Measurements from ENCODE around the gene RGCC.
A peak's percentile ranks its signal among the peaks of the same experiment; 100 is the strongest.

RGCC gene

DNA sequence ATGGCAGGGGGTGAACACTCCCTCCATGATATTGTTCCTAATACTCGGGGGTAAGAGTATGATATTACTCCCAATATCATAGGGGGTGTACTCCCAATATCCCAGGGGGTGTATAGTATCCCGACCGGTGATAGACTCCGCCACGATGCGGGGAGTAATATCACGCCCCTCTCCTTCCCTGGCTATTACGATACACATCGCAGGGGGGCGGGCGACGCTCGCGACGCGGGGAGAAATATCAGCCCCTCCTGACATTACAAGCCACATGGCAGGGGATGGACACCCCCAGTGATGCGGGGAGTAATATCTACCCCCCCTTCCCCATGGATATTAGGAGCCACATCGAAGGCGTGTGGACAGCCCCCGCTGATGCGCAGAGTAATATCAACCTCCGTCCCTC is 3.2 kb upstream of the RGCC start:
- DNase-seq = no peak

DNA sequence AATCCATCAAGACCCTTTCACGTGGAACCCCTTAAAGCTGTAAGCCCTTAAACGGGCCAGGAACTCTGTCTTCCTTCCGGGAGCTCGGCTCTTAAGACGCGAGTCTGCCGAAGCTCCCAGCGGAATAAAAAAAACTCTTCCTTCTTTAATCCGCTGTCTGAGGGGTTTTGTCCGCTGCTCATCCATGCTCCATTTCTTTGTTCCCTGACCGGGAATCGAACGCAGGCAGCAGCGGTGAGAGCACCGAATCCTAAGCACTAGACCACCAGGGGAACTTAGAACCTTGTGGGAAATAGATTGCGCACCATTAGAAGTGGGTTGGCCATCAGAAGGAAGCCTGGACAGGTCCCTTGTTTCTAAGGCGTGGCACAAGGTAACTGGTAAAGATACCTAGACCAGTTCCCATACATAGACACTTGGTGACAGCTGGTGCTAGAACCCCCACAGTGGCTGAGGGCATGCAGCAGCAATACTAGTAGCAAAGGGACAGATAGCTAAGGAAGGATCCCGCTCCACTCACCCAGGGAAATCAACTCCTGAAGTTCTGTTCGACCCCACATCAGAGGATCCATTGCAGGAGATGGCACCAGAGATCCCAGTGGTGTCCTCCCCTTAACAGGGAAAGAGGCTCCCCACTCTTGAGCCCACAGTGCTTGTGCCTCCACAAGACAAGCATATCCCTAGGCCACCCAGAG is 1.5 kb upstream of the RGCC start:
- no peak for DNase-seq

DNA sequence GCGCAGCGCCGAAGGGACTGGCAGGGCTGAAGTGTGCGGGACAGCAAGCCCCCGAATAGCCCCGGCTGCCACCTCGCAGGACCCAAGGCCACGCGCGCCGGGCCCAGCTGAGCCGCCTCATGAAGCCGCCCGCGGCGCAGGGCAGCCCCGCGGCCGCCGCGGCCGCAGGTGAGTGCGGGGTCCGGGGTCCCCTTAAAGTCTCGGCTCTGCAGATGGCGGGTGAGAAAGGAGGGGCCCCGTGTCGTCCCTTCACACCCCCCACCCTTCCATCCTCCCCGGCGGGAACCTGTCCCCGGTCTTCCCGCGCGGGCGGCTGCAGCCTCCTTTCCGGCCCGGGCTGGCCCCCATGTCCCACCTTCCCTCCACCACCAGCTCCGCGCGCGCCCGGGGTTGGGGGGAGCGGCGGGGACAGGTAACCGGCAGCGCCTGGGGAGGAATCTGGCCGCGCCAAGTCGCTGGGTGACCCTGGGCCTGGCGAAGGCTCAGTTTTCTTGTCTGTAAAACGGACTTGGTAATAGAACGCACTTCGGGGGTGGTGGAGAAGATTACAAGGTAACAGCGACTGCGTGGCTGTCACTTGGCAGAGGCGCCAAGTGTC is 338 bp downstream of the RGCC start:
- DNase-seq = no peak

DNA sequence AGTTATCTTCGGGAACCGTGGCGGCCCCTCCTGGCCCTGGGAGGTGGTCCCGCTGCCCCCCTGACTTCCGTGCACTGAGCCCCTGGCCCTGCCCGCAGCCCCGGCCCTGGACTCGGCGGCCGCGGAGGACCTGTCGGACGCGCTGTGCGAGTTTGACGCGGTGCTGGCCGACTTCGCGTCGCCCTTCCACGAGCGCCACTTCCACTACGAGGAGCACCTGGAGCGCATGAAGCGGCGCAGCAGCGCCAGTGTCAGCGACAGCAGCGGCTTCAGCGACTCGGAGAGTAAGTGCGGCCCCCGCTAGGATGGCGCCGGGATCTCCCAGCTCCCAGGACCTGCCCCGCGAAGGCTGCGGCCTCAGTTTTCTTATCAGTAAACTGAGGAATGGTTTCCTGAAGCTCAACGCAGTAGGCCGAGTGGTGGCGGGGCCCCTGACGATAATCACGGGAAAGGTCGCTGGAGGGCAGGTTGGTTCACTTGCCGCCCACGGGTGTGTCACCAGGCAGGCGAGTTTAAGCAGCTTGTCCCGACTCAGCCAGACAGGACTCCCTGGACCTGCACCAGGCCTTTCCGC is 924 bp downstream of the RGCC start:
- DNase-seq = peak; percentile 11

DNA sequence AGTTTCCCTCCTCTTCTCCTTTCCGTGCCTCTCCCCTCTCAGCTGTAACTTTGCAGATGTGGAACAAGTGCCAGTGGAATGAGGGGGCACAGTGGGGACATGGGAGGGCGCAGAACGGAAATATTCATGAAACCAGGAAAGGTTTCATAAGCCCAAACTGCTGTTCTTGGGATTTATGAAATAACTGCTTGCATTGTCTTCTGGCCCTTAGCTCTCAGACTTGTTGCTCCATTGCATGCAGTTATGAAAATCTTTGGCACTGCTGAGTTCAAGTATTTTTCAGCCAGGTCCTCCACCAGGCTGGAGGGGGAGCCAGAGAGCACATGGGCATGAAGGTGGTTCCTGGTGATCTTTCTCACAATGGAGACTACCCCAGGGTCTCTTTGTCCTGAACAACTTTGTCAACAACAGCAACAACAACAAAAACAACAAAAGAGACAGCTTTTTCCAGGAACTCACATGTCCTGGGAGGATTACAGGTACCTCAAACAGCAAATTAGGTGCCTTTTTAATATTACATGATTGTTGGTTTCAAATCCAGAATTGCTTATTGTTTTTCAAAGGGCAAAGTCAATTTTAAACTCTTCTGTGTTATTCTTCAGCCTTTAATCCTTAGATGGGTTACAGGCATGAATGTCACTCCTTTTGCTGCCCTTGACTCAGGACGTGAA is 1.5 kb downstream of the RGCC start:
- DNase-seq = peak; percentile 9

DNA sequence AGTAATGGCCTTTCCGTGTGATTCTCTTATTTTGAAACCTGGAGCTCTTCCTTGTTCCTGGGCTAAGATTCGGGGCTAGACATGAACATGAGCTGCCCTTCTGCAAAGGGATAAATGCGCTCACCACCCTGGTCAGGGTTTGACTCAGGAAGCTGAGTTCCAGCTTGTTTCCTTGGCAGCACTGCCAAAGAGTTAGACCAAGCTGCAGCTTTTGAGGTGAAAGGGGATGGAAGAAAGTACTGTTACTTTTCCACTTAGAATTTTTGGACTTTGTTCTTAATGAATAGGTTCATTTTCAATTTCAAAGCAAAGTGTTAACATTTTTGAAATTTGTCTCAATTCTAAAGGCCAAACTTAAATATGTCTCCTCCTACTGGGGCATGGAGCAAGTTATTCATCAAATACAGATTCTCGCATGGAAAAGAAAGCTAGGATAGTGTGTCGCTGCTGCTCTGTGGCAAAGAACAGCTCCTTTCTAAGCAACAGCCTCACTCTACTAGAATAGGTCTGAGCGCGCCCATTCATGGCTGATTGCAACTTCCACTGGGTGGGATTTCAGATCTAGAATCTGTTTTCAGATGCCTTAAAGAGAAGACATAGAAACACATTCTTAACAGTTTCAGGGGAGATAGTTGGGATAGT is 2.2 kb downstream of the RGCC start:
- DNase-seq = no peak

DNA sequence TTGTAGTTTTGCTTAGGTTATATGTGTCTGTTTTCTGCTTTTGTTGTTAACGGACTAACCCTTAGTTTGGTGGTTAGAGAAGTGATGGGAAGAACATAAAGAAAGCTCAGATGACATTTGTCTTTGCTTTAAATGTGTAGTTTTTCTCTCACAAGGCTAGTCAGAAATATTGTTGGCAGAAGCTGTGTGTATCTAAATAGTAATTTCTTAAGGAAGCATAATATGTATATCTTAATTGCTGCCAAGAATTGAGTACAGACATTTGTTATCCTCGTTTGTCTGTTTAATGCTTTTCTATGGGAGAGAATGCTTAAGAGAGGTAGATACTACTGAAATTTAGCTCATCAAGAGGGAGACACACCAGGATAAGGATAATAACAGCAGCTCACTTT is 2.7 kb downstream of the RGCC start:
- no peak for DNase-seq

DNA sequence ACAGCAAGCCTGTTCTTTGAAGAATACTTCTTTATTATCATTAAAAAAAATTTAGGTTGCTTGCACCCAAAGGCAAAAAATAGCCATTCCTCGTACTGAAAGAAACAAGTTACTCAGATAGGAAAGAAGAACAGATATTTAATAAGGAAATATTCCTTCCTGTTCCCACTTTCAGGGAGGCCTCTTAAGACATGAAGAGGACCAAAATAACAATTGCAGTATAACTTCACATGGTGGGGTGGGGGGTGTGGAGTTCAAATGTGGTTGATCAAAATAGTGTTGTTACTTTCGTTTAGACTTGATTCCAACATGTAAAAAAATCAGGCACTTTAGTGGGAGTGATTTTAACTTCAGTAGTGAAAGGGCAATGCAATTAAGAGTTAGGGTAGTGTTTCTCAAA is 3.6 kb downstream of the RGCC start:
- DNase-seq = no peak

DNA sequence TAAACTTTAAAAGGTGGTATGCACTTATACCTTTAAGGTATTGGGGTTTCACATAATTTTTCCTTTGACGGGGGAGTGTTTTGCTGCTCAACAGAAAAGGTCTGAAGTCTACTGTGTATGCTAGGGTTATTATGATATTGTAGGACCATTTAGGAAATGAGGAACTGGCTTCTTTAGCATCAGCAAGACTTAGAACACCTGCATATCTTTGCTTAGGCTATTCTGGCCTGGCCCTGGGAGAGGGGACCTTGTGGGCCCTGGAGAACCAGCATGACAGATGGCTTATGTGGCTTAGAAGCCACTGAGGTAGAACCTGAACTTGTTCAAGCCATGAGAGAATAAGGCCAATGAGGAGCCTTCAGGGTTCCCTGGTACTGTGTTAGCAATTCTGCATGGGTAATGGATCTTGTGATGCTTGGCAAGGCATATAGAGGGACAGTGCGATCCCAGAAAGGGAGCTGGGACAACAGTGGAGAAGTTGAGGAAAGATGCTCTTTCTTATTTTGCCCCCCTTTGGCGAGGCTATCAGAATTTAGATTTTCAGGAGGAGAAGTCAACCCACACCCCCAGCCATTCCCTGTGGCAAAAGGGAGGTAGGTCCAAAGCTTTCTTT is 4.3 kb downstream of the RGCC start:
- no peak for DNase-seq

DNA sequence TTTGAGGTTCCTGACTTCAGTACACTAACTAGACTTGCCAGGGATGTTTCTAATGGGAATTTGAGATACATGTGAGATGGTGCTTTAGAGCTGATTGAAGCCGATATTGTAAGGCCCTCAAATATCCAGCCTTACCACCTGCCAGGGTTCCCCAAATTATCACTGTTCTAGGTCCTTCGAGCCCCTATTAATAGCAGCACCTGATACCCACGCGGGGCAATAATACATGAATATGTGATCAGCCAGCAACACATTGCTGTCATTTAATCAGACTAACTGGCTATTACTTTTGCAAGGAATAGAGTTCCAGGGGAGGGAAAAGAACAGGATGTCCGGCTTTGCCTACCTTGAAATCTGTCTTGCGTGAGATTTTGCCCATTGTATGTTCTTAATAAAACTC is 5.1 kb downstream of the RGCC start:
- no peak for DNase-seq

DNA sequence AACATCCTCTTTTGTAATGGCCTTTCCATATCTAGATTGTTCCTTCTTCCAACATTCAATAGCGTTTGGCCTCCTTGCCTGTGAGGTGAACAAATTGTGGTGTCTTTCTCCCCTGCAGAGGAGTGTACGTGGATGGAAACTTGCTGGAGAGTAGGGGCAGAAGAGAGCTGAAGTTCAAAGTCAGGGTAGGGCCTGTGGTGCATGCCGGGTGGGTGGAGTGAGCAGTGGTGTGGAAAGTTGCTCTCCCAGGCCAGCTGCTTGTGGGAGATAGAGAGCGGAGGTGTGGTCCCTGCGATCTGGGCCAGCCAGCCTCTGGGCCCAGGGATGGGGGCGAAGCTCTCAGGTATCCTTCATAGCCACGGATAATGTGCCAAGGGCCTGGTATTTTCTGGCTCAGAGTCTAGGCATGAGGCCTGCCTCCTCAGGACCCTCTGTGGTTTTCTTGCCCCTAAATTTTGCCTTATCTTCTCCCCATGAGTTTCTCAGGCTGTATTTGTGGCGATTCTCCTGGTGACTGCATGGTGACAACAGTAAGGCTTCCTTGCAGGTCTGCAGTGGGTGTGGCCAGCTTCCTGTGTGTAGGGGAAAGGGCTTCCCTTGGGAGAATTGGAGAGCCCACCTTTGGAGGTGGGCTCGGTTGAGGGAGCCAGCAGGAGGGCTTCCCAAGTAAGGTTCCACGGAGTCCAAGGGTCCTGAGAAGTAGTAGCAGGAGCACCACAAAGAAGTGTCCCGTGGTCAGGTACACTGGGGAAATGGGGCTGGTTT is 6.7 kb downstream of the RGCC start:
- no peak for DNase-seq

DNA sequence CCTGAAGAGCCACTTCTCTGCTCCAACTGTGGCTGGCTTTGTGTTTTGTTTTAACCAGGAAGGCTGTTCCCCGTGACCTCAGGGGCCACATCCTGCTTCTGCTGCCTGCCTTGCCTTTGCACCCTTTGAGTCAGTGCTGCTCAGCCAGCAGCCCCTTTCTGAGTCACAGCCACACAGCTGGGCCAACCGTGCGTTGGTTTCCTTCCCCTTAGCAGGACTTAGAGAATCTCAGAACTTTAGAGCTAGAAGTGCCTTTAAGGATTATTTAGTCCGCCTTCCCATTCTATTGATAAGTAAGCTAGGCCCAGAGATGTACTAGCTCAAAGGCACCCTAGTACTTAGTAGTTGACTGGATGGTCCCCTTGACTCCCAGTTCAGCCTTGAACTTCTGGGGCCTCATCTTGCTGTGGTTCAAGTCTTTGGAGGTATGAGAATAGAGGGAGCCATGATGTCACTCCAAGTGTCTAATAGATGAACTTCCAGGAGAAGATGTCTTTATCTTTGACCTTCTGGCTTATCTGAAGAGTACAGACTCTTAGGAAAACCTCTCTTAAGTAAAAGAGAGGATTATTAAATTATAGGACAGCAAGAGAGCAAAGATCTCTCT is 8.0 kb downstream of the RGCC start:
- DNase-seq = no peak

DNA sequence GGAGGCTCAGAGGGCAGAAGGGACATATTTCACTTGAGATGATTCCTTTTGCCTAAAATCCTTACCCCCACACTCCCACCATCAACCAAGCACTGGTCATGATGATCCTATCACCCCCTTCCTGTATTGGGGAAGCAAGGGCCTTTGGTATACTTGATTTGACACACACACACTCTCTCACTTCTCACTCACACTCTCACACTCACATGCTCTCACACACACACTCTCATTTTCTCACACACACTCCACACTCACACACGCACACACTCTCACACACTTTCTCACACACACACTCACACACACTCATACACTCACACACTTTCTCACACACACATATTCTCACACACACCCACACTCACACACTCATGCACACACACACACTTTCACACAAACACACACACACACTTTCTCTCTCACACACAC is 8.6 kb downstream of the RGCC start:
- DNase-seq = no peak

DNA sequence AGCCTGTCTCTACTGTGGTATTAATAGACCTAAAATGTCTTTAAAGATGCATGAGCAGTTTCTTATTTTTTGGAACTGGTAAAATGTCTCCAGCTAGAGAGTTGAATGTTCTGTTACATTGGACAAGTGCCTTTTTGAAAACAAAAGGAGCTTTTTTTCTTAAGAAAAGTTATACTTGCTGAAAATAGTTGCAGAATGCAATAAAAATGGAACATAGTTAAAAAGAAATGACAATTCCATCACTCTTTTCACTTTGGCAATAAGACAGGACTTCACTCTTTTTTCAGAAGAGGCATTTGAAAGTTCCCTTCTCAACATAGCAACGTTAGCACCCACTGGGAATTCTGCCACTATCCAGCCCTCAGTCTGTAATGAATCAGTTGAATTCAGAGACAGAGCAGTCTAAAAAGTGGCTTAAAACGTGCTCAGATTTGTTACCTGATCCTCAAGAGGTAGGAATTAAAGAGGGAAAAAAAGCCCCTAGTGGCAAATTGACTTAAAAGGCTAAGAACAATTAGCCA is 10.1 kb downstream of the RGCC start:
- no peak for DNase-seq

DNA sequence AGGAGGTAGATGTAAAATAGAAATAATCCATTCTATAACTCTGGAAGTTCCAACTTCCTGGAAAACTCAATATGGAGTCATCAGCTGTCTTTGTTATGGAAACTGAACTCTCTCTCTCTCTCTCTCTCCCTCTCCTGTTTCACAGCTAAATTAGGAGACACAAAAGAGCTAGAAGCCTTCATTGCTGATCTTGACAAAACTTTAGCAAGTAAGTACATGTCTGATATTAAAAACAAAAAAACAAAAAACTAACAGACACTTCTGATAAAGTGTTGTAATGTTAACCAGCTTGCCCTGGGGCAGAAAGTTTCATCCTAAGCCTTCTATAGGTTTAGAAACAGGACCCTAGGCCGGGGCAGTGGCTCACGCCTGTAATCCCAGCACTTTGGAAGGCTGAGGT is 11.3 kb downstream of the RGCC start:
- no peak for DNase-seq

DNA sequence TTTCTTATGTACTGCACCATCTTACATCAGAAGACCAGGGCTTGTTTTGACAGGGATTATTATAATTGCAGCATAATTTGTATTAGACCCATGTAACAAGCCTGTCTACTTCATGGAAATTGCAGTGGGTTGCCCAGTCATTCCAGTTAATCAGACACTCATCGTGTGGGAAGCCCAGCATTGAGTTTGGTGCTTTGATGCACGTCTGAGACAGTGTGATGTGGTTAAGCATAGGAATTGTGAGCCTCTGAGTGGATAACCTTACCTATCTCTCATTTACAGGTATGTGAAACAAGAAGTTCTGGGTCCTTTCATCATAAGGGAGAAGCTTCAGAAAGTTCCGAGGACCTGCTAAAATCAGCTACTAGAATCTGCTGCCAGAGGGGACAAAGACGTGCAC is 12.8 kb downstream of the RGCC start:
- DNase-seq = no peak

DNA sequence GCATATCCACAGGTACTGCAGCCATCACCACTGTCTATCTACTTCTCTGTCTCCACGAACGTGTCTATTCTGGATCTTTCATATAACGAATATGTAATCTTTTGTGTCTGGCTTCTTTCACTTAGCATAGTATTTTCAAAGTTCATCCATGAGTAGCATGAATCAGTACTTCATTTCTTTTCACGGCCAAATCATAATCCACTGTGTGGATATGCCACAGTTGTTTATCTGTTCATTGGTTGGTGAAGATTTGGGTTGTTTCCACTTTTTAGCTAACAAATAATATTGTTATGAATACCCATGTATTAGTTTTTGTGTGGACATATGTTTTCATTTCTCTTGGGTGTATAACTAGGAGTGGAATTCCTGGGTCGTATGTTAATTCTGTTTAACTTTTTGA is 14.4 kb downstream of the RGCC start:
- no peak for DNase-seq

DNA sequence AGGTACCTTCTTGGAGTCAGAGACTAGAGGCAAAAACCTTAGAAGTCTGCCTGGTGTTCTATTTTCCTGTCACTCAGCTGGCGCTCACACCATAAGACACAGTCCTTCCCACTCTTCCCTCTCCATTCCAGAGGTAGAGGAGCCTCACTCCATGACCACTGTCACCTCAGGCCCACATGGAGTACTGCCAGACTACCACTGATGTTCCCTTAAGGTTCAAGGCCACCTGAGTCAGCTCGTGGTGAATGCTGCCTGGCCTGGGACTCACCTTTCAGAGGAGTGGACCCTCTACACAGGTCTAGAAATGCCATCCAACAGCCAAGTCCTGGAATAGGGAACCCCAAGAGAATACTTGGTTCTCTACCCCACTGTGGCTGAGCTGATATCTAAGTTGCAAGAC is 29.9 kb downstream of the RGCC start:
- no peak for DNase-seq

DNA sequence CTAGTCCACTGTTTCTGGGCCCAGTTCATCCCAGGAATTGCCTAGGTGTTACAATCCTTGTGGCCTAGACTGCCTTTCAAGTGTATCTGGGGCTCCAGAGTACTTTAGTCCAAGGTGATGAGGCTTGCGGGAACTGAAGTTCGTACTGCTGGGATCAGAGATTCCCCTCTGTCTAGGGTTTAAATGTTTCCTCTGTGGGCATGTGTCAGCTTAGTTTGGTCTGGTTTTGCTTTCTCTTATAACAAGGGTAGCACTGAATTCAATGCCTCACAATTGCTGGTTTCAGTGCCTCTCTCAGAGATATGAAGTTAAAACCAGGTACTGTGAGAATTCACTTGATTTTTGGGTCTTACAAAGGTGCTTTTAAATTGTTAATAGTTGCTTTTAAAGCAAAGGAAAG is 30.8 kb downstream of the RGCC start:
- no peak for DNase-seq

DNA sequence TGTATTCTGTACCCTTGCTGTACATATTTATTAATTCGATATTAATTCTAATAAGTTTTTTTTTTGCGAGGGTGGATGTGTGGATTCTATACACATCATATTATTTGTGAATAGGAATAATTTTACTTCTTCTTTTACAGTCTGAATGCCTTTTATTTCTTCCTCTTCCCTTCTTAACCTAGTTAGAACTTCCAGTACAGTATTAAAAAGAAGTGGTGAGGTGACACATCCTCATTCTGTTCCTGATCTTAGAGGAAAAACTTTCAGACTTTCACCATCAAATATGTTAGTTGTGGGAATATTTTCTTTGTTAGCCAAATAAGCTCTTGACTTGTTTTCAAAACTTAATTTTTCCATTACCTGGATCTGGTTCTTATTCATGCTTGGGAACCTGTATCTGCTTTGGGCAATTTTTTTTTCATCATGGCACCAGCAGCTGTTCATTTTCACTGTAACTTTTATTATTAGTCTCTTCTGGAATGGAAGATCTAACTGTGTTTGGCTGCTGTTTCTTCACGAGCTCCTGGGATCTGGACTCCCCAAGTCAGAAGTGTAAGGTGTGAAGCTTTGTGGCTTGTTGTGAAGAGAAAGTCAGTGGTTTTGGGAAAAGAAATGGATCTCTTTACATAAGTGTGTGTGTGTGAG is 33.1 kb downstream of the RGCC start:
- no peak for DNase-seq

DNA sequence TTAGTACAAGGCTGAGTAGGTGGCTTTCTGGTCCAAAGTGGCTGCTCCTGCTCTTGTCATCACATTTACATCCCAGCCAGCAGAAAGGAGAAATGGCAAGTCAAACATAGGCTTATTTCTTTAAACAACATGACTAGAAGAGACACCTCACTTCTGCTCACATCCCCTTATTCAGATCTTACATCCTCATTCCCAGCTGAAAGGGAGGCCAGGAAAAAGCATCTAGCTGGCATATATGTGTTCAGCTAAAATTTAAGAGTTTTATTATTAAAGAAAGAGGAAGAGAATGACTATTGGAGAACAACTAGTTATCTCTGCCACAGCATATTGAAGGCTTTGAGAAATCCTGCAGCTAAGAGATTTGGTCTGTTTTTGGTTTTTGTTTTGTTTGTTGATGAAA is 34.1 kb downstream of the RGCC start:
- no peak for DNase-seq
